HepG2 (cell line): ENCODE measurements around the gene RTEL1. TPM values are rescaled to one million over a fixed set of nuclear protein-coding genes. Genes with fewer than 3 reads are reported as not detected.

Experiments used
- NCOA2 ChIP-seq: sonication (generic); formaldehyde crosslinking; IDR thresholded peaks from 2 replicates; pipeline ENCODE4 v1.8.0; 2022; ENCODE audit warnings: inconsistent platforms
- RARA ChIP-seq: IDR thresholded peaks from 2 replicates; pipeline ENCODE4 v1.6.1; 2016; ENCODE audit warnings: missing genetic modification reagents, missing compliant biosample characterization
- SRSF9 ChIP-seq: fragments of 200-400 bp; formaldehyde crosslinking; IDR thresholded peaks from 2 replicates; pipeline ENCODE4 v1.6.1; 2018; ENCODE audit warnings: borderline replicate concordance, mild to moderate bottlenecking, low read depth, low read length; ENCODE audit not compliant: insufficient read depth, poor library complexity, severe bottlenecking
- TBL1XR1 ChIP-seq: fragments of 150-350 bp; IDR thresholded peaks from 2 replicates; pipeline ENCODE4 v1.6.1; 2014; ENCODE audit warnings: borderline replicate concordance, low read length; ENCODE audit not compliant: partially characterized antibody
- ZHX1 ChIP-seq: sonication (generic); formaldehyde crosslinking; IDR thresholded peaks from 2 replicates; pipeline ENCODE4 v1.8.1; 2022; ENCODE audit warnings: low read depth, mild to moderate bottlenecking, missing genetic modification reagents
- ZHX2 ChIP-seq, 2 experiments: sonication (generic) in 1 of 2; formaldehyde crosslinking in 1 of 2; IDR thresholded peaks; 2 replicates each; pipeline versions ENCODE4 v1.6.1 to v1.9.0; 2014 to 2022; ENCODE audit warnings: antibody characterized with exemption in 1 of 2, borderline replicate concordance in 1 of 2, inconsistent platforms in 1 of 2, low read depth in 1 of 2, missing genetic modification reagents in 1 of 2
- ZNF318 ChIP-seq: sonication (generic); formaldehyde crosslinking; IDR thresholded peaks from 2 replicates; pipeline ENCODE4 v1.4.0; 2020; ENCODE audit warnings: mild to moderate bottlenecking, missing genetic modification reagents
- ZNF512 ChIP-seq: sonication (generic); formaldehyde crosslinking; IDR thresholded peaks from 2 replicates; pipeline ENCODE4 v1.4.0; 2020; ENCODE audit warnings: mild to moderate bottlenecking, missing genetic modification reagents
- ZNF557 ChIP-seq: sonication (generic); formaldehyde crosslinking; IDR thresholded peaks from 2 replicates; pipeline ENCODE4 v1.4.0; 2020; ENCODE audit warnings: missing genetic modification reagents
- polyA plus RNA-seq, 8 experiments: library from polyadenylated mRNA; depleted of rRNA in 3 of 8; stranded (reverse) in 7 of 8; unstranded in 1 of 8; fragments of >200 nt; fragmentation: Illumina TruSeq in 4 of 8; extraction: Trizol in 4 of 8; gene quantifications; 2 replicates each; pipeline versions ENCODE4 v1.2.1 to v1.2.3, GENCODE V29; 2011 to 2016; ENCODE audit warnings: low read depth in 4 of 8, missing spikeins in 1 of 8, mixed read lengths in 1 of 8; ENCODE audit not compliant: insufficient read depth in 1 of 8
- total RNA-seq, 5 experiments: library from RNA; depleted of rRNA; stranded (reverse); fragments of >200 nt; fragmentation: Illumina TruSeq; extraction: Trizol; gene quantifications; 2 replicates each; pipeline ENCODE4 v1.2.3, GENCODE V29; 2016; ENCODE audit warnings: low read depth in 1 of 5

RTEL1 gene
- total and polyA plus RNA-seq, 2 of the 13 experiments (the other 11 are each of a cell fraction or from before 2014, with no cell fraction given), result 21.8 to 36.4 TPM

- TF ChIP-seq ZHX2 (IDR thresholded peaks at IDR 0.05; ENCODE audit: low read depth) (no peak), ZHX2 (CRISPR knock-in tag; IDR thresholded peaks at IDR 0.05; ENCODE audit: borderline replicate concordance) (no peak), ZHX1 (no peak), ZNF512 (CRISPR knock-in tag) (no peak), ZNF318 (0 out of 2 replicates have a peak, but pooled peaks have one; percentile 15), RARA (CRISPR knock-in tag) (no peak), NCOA2 (CRISPR knock-in tag) (no peak; the same call in 1 of the 2 replicates), TBL1XR1 (no peak), SRSF9 (no peak), ZNF557 (CRISPR knock-in tag) (no peak)
These were observed 39.3 kb downstream of the RTEL1 start (continued) for GRCh38 chr20:63697357-63697867.
